ENCODE data around the gene PIGQ. TPM values are rescaled to one million over a fixed set of nuclear protein-coding genes. Genes with fewer than 3 reads are reported as not detected.

PIGQ gene
- total RNA-seq, 1 experiment from 2014 or later, result 72.5 TPM

GRCh38 chr16:576823-577201, 7.0 kb downstream of the PIGQ start:
- no peaks in the 10 kb centered on the region for H3K4me1 ChIP-seq (replicated peaks; ENCODE audit: insufficient read depth)
- ChIA-PET CTCF (no interaction called here), POLR2A (ENCODE audit: unreplicated experiment) (no interaction called here)
- intact Hi-C loops (cut with micrococcal nuclease; ENCODE audit: unreplicated experiment), result no loop called here
- no peaks in the 10 kb centered on the region for H3K27me3 ChIP-seq (ENCODE audit: insufficient read depth, low read depth)
- 0 out of 2 replicates have a peak, but pooled peaks cover 5% of the 10 kb centered on the region for H4K20me1 ChIP-seq (ENCODE audit: insufficient read depth)
- H3K4me2 ChIP-seq, result no peak overlapping the region
- no peak overlapping the region for H3K4me3 ChIP-seq
- no peaks in the 10 kb centered on the region; the same call in 1 of the 2 replicates for H3F3A ChIP-seq (ENCODE audit: insufficient read depth, low read depth)
- DNase-seq, result no peak
- 0 out of 2 replicates have a peak, but pooled peaks cover 4% of the 10 kb centered on the region for H3K79me2 ChIP-seq (ENCODE audit: low read depth)
- H3K9me3 ChIP-seq (ENCODE audit: insufficient read depth, low read depth), result no peaks in the 10 kb centered on the region
- BruUV-seq (replicated peaks), result no TSS peak
- TF ChIP-seq CTCF (conservative IDR thresholded peaks at IDR 0.05) (no peak), EZH2 (IDR thresholded peaks at IDR 0.05; ENCODE audit: low read depth) (no peak)
- no peak overlapping the region for H2AFZ ChIP-seq
- no peak overlapping the region for H3K27ac ChIP-seq
- H3K36me3 ChIP-seq (ENCODE audit: low read depth), result no peaks in the 10 kb centered on the region
- H3K9me2 ChIP-seq (ENCODE audit: insufficient read depth), result no peaks in the 10 kb centered on the region

DNA sequence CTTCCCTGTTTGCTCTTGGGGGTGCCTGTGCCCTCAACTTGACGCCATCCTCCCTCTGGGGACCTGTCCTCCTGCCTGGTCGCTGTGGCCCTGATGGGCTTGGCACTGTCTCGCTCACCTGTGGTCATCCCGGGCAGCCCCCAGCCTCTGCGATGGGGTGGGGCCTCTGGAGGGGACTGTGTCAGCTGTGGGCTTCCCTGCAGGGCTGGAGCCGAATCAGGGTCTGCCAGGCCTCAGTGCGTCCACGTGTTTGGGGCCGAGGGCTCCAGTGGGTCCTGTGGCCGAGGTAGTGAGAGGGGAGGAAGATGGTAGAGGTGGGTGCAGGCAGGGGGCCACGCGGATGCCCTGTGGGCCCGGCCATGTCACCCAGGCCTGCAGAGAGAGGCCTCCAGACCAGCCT, 8.0 kb downstream of the PIGQ start:
- POLR2A ChIA-PET (ENCODE audit: unreplicated experiment), result no interaction called here
- no peak overlapping the region for H3K27ac ChIP-seq
- H3K27me3 ChIP-seq (ENCODE audit: insufficient read depth, low read depth), result no peaks in the 10 kb centered on the region
- no peaks in the 10 kb centered on the region for H3K36me3 ChIP-seq (ENCODE audit: low read depth)
- H3K4me3 ChIP-seq, result no peak overlapping the region
- no peak for TF ChIP-seq CTCF (conservative IDR thresholded peaks at IDR 0.05)
- no peak for TF ChIP-seq EZH2 (IDR thresholded peaks at IDR 0.05; ENCODE audit: low read depth)
- CTCF ChIA-PET, result no interaction called here
- no peaks in the 10 kb centered on the region for H3K79me2 ChIP-seq (ENCODE audit: low read depth)
- no peaks in the 10 kb centered on the region; the same call in 1 of the 2 replicates for H3F3A ChIP-seq (ENCODE audit: insufficient read depth, low read depth)
- no peaks in the 10 kb centered on the region for H3K9me2 ChIP-seq (ENCODE audit: insufficient read depth)
- no peaks in the 10 kb centered on the region for H4K20me1 ChIP-seq (ENCODE audit: insufficient read depth)
- H3K9me3 ChIP-seq (ENCODE audit: insufficient read depth, low read depth), result no peaks in the 10 kb centered on the region
- H3K4me1 ChIP-seq (replicated peaks; ENCODE audit: insufficient read depth), result no peaks in the 10 kb centered on the region
- intact Hi-C loops (cut with micrococcal nuclease; ENCODE audit: unreplicated experiment), result no loop called here
- no peak for DNase-seq
- H3K4me2 ChIP-seq, result no peak overlapping the region
- no TSS peak for BruUV-seq (replicated peaks)
- H2AFZ ChIP-seq, result no peak overlapping the region

DNA sequence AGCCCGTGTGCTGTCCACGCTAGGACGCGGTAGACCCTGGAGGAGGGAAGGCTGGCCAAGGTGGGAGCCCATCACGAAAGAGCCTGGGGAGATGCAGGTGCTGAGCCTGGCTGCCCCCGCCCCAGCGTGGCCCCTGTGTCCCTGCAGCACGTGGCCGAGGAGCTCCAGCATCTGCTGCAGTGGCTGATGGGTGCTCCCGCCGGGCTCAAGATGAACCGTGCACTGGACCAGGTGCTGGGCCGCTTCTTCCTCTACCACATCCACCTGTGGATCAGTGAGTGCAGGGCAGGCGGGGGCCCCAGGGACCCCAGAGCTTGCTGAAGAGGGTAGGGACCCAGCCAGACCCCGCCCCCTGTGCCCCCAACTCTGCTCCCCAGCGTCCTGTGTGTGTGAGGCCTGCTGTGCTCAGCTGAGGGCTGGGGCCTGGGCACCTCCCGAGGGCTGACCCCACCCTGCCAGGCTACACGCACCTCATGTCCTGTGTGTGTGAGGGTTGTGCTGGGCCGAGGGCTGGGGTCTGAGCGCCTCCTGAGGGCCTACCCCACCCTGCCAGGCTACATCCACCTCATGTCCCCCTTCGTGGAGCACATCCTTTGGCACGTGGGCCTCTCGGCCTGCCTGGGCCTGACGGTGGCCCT, 8.6 kb downstream of the PIGQ start:
- no peaks in the 10 kb centered on the region for H3K27me3 ChIP-seq (ENCODE audit: insufficient read depth, low read depth)
- H3K4me1 ChIP-seq (replicated peaks; ENCODE audit: insufficient read depth), result no peaks in the 10 kb centered on the region
- intact Hi-C loops (cut with micrococcal nuclease; ENCODE audit: unreplicated experiment), result no loop called here
- H4K20me1 ChIP-seq (ENCODE audit: insufficient read depth), result no peaks in the 10 kb centered on the region
- H3K79me2 ChIP-seq (ENCODE audit: low read depth), result no peaks in the 10 kb centered on the region
- no peak for DNase-seq
- TF ChIP-seq EZH2 (IDR thresholded peaks at IDR 0.05; ENCODE audit: low read depth) (no peak), CTCF (conservative IDR thresholded peaks at IDR 0.05) (no peak)
- H3K9me3 ChIP-seq (ENCODE audit: insufficient read depth, low read depth), result no peaks in the 10 kb centered on the region
- no peaks in the 10 kb centered on the region for H3K36me3 ChIP-seq (ENCODE audit: low read depth)
- no peaks in the 10 kb centered on the region; the same call in 1 of the 2 replicates for H3F3A ChIP-seq (ENCODE audit: insufficient read depth, low read depth)
- ChIA-PET POLR2A (ENCODE audit: unreplicated experiment) (no interaction called here), CTCF (no interaction called here)
- H3K4me3 ChIP-seq, result no peak overlapping the region
- H3K4me2 ChIP-seq, result no peak overlapping the region
- no peak overlapping the region for H2AFZ ChIP-seq
- BruUV-seq (replicated peaks), result no TSS peak
- no peak overlapping the region for H3K27ac ChIP-seq
- H3K9me2 ChIP-seq (ENCODE audit: insufficient read depth), result no peaks in the 10 kb centered on the region

Measured in PC-9 (cell line).